ENCODE results near the gene RAPGEF6. TPM values are rescaled to one million over a fixed set of nuclear protein-coding genes. Genes with fewer than 3 reads are reported as not detected.

The RAPGEF6 gene
- total RNA-seq, 1 experiment from 2014 or later = 25.0 TPM

GRCh38 chr5:131441184-131441583, 193.8 kb downstream of the RAPGEF6 start:
- H3K4me3 ChIP-seq (ENCODE audit: low read depth in 2 of 2, low read length in 2 of 2) = no peak overlapping the region
- no TSS peak for BruUV-seq (replicated peaks)

DNA sequence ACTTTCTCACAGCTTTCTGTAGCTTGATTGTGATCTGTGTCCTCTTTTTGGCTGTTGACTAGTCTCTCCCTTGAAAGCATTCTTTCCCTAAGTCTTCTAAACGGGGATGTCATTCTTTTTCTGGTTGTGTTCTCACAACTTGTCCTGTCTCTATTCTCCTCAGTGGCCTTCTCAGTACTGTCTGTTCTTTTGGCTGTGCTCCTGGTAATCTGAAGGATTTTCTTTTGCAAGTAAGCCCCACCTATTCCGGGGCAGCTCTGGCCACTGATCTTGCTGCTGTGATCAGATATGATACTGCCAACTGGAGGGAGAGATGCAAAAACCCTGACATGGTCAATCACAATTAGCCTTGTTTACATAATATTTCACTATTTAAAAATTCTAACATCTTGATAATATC, 198.9 kb downstream of the RAPGEF6 start:
- Histone ChIP-seq H3K36me3 (ENCODE audit: control insufficient read depth, insufficient read depth, low read length) (peaks cover 27% of the 10 kb centered on the region), H3K27ac (ENCODE audit: low read length) (no peak overlapping the region), H3K4me1 (ENCODE audit: control insufficient read depth, insufficient read depth, low read length) (no peaks in the 10 kb centered on the region), H3K27me3 (ENCODE audit: control insufficient read depth, insufficient read depth, low read length) (no peaks in the 10 kb centered on the region), H3K4me3 (ENCODE audit: low read depth in 2 of 2, low read length in 2 of 2) (no peak overlapping the region), H3K9me3 (ENCODE audit: control insufficient read depth, insufficient read depth, low read depth, low read length) (no peaks in the 10 kb centered on the region)
- POLR2A ChIA-PET = no interaction called here
- DNase-seq (ENCODE audit: low read depth, low spot score) = no peak
- no peak for ATAC-seq
- TF ChIP-seq SIN3A (IDR thresholded peaks at IDR 0.05; ENCODE audit: borderline replicate concordance, insufficient read depth, low read depth, low read length) (no peak), POLR2AphosphoS5 (IDR thresholded peaks at IDR 0.05; ENCODE audit: low read depth, low read length) (no peak), TCF7L2 (IDR thresholded peaks at IDR 0.05; ENCODE audit: low read depth, low read length) (no peak)
- TF ChIP-seq, protein P1, sequence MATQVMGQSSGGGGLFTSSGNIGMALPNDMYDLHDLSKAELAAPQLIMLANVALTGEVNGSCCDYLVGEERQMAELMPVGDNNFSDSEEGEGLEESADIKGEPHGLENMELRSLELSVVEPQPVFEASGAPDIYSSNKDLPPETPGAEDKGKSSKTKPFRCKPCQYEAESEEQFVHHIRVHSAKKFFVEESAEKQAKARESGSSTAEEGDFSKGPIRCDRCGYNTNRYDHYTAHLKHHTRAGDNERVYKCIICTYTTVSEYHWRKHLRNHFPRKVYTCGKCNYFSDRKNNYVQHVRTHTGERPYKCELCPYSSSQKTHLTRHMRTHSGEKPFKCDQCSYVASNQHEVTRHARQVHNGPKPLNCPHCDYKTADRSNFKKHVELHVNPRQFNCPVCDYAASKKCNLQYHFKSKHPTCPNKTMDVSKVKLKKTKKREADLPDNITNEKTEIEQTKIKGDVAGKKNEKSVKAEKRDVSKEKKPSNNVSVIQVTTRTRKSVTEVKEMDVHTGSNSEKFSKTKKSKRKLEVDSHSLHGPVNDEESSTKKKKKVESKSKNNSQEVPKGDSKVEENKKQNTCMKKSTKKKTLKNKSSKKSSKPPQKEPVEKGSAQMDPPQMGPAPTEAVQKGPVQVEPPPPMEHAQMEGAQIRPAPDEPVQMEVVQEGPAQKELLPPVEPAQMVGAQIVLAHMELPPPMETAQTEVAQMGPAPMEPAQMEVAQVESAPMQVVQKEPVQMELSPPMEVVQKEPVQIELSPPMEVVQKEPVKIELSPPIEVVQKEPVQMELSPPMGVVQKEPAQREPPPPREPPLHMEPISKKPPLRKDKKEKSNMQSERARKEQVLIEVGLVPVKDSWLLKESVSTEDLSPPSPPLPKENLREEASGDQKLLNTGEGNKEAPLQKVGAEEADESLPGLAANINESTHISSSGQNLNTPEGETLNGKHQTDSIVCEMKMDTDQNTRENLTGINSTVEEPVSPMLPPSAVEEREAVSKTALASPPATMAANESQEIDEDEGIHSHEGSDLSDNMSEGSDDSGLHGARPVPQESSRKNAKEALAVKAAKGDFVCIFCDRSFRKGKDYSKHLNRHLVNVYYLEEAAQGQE (IDR thresholded peaks at IDR 0.05; ENCODE audit: insufficient read depth in 1 of 2, low read depth in 2 of 2, low read length in 1 of 2) = no peak
- TF ChIP-seq, protein P2, sequence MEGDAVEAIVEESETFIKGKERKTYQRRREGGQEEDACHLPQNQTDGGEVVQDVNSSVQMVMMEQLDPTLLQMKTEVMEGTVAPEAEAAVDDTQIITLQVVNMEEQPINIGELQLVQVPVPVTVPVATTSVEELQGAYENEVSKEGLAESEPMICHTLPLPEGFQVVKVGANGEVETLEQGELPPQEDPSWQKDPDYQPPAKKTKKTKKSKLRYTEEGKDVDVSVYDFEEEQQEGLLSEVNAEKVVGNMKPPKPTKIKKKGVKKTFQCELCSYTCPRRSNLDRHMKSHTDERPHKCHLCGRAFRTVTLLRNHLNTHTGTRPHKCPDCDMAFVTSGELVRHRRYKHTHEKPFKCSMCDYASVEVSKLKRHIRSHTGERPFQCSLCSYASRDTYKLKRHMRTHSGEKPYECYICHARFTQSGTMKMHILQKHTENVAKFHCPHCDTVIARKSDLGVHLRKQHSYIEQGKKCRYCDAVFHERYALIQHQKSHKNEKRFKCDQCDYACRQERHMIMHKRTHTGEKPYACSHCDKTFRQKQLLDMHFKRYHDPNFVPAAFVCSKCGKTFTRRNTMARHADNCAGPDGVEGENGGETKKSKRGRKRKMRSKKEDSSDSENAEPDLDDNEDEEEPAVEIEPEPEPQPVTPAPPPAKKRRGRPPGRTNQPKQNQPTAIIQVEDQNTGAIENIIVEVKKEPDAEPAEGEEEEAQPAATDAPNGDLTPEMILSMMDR (IDR thresholded peaks at IDR 0.05) = no peak
- in situ Hi-C loops (cut with HindIII; ENCODE audit: low pct_unique_long_range_greater_than_20kb, low sequenced_read_pairs) = no loop called here
- no TSS peak for BruUV-seq (replicated peaks)
- intact Hi-C loops (cut with micrococcal nuclease; ENCODE audit: unreplicated experiment) = no loop called here
- CTCF ChIA-PET = no interaction called here

More at GRCh38 chr5:131441184-131441583, 193.8 kb downstream of the RAPGEF6 start:
- H3K27me3 ChIP-seq (ENCODE audit: control insufficient read depth, insufficient read depth, low read length) = no peaks in the 10 kb centered on the region
- no peak for DNase-seq (ENCODE audit: low read depth, low spot score)
- no peak overlapping the region for H3K27ac ChIP-seq (ENCODE audit: low read length)
- no peak for TF ChIP-seq SIN3A (IDR thresholded peaks at IDR 0.05; ENCODE audit: borderline replicate concordance, insufficient read depth, low read depth, low read length)
- TF ChIP-seq POLR2AphosphoS5 (IDR thresholded peaks at IDR 0.05; ENCODE audit: low read depth, low read length) = no peak
- TF ChIP-seq, protein P1 (IDR thresholded peaks at IDR 0.05; ENCODE audit: insufficient read depth in 1 of 2, low read depth in 2 of 2, low read length in 1 of 2) = no peak
- no peak for TF ChIP-seq TCF7L2 (IDR thresholded peaks at IDR 0.05; ENCODE audit: low read depth, low read length)
- TF ChIP-seq, protein P2 (IDR thresholded peaks at IDR 0.05) = no peak
- H3K9me3 ChIP-seq (ENCODE audit: control insufficient read depth, insufficient read depth, low read depth, low read length) = no peaks in the 10 kb centered on the region
- no peaks in the 10 kb centered on the region for H3K4me1 ChIP-seq (ENCODE audit: control insufficient read depth, insufficient read depth, low read length)
- POLR2A ChIA-PET = interaction anchor here (0.6 kb wide), 1 partner anchor 145 kb away, joined by 10 read pairs; no protein-coding TSS in a partner anchor
- intact Hi-C loops (cut with micrococcal nuclease; ENCODE audit: unreplicated experiment) = no loop called here
- ATAC-seq = no peak
- in situ Hi-C loops (cut with HindIII; ENCODE audit: low pct_unique_long_range_greater_than_20kb, low sequenced_read_pairs) = no loop called here
- CTCF ChIA-PET = no interaction called here
- peaks cover 25% of the 10 kb centered on the region for H3K36me3 ChIP-seq (ENCODE audit: control insufficient read depth, insufficient read depth, low read length)
